Left renal pelvis (tissue), 4 donors: ENCODE data around the gene TTL. TPM values are rescaled to one million over a fixed set of nuclear protein-coding genes. Genes with fewer than 3 reads are reported as not detected.
"Not testable (repeated sequence)": the region's sequence is repeated elsewhere in the genome, so short reads cannot be mapped to it uniquely, and the experiment has no call there.

Experiments used
- DNase-seq, 4 donors: peaks; one replicate each; pipeline ENCODE4 v3.0.0-alpha.2; 2013; ENCODE audit warnings: low read depth in 4 of 4, low spot score in 3 of 4
- polyA plus RNA-seq, 4 donors: library from polyadenylated mRNA; unstranded; fragments of 120-200 nt; gene quantifications; one replicate each; pipeline ENCODE4 v1.2.1, GENCODE V29; 2013; ENCODE audit not compliant: insufficient read length in 4 of 4

TTL gene
- polyA plus RNA-seq, 4 donors, result 38.7 to 44.6 (median 39.1) TPM

DNA sequence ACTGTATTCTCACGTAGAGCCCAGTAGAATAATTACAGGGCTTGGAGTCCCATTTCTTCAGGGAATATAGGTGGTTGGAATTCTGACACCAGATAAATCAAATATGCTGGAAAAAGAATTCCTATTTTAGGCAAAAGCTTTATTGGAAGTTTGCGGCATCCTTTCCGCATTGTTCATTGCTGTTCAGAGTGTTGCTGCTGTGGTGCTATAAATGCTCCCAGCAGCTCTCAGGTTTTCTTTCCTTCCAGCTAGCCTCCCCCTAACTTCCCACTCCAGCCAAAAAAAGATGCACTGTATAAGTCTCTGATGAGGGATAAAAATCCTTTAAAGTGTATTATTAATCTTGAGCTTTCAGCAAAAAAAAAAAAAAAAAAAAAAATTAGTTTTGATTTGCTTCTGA is 34.8 kb downstream of the TTL start:
- DNase-seq, result no peak

DNA sequence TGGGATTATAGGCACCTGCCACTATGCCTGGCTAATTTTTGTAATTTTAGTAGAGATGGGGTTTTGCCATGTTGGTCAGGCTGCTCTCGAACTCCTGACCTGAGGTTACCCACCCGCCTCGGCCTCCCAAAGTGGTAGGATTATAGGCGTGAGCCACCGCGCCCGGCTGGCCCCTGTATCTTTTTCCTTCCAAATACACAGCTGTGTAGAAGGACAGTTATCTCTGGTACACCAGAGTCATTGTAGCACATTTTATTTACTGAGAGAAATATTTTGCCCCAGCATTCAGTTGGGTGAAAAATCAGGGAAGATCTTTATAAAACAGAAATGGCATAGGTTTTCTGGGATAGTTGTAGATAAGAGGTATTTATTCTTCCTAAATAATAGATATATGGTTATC is 36.9 kb downstream of the TTL start:
- no peak for DNase-seq

DNA sequence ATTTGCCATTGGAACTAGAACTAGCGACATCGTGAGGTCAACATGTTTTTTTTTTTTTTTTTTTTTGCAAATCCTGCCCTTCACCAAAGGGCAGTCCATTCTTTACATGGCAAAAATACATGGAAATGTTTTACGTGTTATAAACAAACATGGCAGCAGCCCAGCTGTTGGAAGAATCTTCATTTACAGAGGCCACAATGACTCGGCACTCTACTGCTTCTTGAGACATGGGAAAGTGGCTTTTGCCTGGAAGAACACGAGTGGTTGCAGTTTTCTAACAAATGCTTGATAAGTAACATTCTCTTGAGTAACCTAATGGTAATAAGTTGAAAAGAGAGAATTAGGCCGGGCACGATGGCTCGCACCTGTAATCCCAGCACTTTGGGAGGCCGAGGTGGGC is 37.5 kb downstream of the TTL start:
- no peak for DNase-seq

DNA sequence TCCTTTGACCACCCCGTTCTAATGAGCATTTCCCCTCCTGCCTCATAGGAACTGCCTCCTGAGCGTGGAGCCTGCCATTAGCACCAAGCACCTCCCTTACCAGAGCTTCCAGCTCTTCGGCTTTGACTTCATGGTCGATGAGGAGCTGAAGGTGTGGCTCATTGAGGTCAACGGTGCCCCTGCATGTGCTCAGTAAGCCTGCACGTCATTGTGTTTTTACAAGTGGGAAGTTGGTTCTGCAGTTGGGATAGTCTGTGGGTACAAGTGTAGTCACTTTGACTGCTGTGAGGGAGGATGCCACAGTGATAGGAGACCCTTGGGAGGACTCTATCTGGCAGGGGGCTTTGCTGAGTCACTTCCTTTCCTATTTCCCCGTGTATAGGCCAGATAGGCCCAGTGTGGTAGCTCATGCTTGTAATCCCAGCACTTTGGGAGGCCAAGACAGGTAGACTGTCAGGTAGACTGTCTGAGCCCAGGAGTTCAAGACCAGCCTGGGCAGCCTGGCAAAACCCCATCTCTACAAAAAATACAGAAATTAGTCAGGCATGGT is 38.4 kb downstream of the TTL start:
- no peak for DNase-seq

DNA sequence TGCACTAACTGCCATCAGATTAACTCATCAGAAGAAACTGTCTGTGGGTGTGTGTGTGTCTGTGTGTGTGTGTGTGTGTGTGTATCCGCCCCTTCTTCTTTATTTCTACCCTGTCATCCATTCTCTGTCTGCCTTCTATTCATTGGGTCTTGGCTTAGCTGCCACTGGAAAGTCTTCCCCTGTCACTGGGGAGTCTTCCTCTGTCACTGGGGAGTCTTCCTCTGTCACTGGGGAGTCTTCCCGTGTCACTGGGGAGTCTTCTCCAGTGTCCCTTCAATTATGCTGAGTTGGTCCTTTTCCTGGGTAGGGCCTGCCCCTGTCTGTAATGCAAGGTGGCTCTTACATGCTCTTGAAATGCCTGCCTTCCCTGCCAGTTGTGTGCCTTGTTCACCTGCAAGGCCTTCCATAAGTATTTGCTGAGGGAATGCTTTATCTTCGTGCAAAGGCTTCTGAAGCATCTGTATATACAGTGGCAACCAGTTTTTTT is 41.4 kb downstream of the TTL start:
- no peak for DNase-seq

DNA sequence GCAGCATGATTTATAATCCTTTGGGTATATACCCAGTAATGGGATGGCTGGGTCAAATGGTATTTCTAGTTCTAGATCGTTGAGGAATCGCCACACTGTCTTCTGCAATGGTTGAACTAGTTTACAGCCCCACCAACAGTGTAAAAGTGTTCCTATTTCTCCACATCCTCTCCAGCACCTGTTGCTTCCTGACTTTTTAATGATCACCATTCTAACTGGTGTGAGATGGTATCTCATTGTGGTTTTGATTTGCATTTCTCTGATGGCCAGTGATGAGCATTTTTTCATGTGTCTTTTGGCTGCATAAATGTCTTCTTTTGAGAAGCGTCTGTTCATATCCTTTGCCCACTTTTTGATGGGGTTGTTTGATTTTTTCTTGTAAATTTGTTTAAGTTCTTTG is 42.3 kb downstream of the TTL start:
- not testable (repeated sequence) for DNase-seq

DNA sequence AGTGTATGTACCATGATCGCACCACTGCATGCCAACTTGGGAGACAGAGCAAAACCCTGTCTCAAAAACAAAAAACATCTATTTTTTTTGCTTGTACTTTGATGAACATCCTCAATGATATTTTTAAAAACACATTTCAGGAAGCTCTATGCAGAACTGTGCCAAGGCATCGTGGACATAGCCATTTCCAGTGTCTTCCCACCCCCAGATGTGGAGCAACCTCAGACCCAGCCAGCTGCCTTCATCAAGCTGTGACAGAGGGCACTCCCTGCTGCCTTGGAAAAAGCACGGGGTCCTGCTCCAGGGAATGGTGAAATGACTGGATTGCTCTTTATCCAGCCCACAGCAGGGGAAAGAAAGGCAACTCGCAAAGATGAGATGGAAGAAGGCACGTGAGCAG is 46.6 kb downstream of the TTL start:
- no peak for DNase-seq

DNA sequence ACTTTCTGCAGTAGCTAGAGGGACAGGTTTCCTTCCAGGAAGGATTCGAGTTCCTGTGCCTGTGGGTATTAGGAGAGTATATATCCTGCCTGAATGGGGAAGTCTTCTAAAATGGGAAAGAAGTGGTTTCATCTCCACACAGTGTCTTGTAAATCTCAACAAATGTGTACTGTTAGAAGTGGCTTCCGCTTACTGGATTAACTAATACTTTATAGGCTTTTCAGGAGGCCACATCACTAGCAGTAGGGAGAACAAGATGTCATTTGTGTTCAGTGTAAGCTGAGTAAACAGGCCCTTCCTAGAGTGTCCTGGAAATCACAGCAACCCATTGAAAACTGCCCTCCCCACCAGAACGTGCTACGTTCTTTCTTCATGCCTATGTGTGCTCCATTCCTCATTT is 47.8 kb downstream of the TTL start:
- DNase-seq, result no peak

DNA sequence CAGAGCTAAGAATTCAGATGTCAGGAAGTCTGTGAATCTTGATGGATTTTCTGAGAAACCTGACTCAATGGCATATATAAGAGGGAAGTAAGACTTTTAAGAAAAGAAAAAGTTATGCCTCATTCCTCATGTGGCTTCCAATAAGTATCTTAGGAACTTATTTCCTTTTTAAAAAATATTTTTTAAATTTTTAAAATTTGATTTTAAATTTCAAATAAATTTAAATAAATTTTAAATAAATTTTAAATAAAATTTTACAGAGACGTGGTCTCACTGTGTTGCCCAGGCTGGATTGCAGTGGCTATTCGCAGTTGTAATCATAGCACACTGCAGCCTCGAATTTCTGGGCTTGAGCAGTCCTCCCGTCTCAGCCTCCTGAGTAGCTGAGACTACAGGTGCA is 48.8 kb downstream of the TTL start:
- DNase-seq, result no peak

DNA sequence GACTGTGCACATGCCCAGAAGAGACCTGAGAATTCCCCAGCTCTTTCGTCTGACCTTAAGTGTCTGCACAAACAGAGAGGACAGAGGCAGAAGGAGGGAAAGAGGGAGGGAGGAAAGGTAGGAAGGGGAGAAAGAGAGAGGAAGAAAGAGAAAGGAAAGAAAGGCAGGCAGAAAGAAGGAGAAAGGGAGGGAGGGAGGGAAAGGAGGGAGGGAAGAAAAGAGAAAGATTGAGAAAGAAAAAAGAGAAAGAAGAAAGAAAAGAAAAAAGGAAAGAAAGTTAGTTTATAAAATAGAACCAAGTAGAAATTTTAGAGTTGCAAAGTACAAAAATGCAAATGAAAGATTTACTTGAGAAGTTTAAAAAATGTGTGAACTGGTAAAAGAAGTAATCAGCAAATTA is 52.9 kb downstream of the TTL start:
- no peak for DNase-seq

DNA sequence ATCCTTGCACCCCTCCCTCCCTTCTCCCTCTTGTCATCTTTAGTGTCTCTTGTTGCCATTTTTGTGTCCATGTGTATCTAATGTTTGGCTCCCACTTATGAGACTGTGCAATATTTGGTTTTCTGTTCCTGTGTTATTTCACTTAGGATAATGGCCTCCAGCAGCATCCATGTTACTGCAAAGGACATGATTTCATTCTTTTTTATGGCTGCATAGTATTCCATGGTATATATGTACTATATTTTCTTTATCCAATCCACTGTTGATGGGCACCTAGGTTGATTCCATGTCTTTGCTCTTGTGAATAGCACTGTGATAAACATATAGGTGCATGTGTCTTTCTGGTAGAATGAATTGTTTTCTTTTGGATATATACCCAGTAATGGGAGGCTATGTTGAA is 54.7 kb downstream of the TTL start:
- not testable (repeated sequence) for DNase-seq

DNA sequence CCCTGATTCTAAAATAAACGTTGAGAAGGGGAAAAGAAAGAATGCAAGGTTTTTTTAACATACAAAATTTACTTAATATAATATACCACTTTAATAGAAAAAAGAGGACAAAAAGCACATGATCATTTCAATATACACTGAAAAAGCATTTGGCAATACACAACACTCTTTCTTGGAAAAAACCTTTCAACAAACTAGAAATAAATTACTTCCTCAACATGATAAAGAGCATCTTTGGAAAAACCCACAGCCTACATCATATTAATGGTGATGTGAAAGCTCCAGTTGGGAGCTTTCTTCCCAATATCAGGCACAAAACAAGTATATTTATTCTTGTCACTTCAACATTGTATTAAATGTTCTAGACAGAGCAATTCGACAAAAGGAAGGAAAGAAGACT is 57.4 kb downstream of the TTL start:
- no peak for DNase-seq

DNA sequence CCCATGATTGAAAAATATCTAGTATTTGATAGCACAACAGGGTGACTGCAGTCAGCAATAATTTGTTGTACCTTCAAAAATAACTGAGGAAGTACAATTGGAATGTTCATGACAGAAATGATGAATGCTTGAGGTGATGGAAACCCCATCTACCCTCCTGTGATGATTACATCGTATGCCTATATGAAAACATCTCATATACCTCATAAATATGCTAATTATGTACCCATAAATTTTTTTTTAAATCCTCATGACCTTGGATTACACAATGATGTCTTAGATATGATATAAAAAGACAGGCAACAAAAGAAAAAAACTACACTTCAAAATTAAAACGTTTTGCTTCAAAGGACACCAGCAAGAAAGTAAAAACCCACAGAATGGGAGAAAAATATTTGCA is 59.0 kb downstream of the TTL start:
- DNase-seq, result no peak

DNA sequence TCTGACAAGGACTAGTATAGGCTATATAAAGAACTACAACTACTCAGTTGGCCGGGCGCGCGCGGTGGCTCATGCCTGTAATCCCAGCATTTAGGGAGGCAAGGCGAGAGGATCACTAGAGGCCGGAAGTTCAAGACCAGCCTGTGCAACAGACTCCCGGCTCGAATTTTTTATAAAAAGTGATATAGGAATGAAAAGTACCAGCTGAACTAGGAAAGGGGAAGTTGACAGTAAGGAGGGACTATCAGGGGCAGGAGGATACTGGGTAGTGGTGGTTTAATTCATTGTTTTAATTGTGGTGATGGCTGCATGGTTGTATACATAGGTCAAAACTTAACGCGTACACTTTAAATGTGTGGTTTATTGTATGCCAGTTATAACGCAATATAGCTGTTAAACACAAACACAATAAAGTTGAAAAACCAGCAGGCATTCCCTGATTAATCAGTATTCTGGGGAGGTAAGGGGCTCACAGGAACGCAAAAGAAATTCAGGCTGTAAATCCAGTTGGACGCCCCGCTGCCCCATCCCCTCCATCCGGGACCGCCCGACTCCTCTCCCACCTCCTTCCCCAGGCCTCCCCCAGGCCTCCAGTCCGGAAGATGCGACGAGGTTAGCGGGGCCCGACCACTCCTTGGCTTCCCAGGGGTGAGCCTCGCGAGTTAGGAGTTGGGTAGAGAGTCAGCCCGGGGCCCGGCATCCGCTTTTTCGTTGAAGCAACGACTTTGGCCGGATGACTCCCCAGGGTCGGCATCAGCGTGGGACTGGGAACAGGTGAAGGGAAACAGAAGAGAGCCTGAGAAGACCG is 59.6 kb downstream of the TTL start:
- DNase-seq, result peak in 3 of 4 donors; percentile 59 to 68 (median 65)

DNA sequence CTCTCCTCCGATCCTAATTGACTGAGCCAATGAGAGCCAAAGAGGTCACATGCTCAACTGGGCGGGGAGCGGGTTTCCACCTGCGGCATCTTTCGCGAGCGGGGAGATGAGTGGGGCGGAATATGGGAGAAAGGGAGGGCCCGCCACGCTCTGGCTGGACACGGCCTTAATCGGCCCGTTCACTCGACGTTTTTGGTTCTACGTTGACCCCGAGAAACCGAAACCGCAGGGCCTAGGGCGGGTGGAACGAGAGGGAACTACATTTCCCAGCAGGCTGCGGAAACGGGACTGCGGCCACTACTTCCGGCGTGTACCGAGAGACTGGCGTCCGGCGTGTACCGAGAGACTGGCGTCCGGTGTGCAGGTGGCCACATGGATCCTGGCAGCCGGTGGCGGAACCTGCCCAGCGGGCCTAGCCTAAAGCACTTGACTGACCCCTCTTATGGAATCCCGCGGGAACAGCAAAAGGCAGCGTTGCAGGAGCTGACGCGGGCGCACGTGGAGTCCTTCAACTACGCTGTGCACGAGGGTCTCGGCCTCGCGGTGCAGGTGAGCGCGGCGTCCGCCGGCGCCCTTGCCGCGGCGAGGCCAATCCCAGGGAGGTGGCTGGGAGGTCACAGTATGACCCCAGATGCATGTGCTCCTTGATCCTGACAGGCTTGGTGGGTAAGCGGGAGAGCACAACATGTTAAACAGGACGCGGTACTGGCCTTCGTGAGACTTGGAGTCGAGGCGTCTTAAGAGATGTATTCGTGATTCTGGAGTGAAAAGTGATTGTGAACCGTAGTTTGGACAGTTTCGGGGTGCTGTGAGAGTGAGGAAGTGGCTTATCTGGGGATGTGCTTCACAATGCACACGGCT is 60.4 kb downstream of the TTL start, which contains the start of gene POLR1B:
Gene POLR1B (plus strand): TSS at position 343 of the 861 bp plus-strand sequence. CDS start 30 bp downstream, at position 373.
- peak; percentile 72 to 78 (median 75) for DNase-seq

DNA sequence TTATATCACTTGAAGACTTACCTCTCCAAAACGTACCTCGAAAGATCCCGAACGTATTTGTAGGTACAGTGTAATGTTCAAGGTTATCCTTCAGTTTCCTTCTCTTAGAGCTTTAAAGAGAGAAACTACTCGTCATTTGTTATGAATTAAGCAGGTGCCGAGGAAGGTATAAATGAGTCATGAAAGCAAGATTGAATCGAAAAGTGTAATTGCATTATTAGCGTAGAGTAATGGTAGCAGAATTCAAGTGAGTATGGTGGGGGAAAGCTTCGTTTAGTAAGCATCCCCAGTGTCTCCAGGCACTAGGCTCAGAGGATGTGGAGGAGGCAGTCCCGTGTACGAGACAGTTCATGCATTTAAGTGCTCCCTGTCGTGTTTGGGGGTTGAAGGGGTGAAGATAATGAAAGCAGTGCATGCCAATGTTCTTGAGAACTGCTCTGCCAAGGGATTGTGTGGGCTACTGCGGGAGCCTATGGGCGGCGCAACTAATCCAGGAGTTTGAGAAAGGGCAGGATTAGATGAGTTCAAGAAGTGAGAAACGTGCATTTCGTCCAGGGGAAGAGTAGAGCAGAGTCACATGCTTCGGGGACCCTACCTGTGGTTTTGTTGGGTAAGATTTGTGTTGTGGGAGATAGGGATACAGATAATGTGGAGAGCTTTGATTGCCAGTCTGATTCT is 61.2 kb downstream of the TTL start:
- DNase-seq, result no peak

DNA sequence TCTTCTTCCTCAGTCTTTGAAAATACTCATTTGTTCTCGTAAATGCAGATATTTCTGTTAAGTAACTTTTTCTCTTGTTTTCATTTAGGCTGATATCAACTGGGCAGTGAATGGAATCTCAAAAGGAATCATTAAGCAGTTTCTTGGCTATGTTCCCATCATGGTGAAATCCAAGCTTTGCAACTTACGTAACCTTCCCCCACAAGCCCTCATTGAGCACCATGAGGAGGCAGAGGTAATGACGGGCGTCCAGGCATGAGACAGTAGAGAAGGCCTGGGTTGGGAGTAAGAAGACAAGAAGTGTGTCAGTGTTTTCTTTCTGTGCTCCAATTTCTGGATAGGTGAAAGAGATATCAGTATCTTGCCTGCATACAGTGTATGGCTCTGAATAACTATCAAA is 65.4 kb downstream of the TTL start:
- DNase-seq, result peak in 1 of 4 donors; percentile 8

DNA sequence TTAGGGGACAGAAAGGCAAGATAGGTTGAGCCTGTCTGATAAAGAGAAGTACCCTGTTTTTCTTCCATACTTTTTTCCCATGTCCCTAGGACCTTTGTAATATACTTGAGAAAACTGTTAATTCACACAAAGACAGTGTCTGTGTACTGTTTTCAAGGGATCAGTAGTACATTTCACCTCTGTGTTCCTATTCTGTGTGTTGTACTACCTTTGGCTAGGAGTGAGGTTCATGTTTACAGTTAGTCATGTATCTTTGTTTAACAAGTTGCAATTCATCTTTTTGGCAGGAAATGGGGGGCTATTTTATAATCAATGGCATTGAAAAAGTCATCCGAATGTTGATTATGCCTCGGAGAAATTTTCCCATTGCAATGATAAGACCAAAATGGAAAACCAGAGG is 67.0 kb downstream of the TTL start:
- DNase-seq, result no peak

DNA sequence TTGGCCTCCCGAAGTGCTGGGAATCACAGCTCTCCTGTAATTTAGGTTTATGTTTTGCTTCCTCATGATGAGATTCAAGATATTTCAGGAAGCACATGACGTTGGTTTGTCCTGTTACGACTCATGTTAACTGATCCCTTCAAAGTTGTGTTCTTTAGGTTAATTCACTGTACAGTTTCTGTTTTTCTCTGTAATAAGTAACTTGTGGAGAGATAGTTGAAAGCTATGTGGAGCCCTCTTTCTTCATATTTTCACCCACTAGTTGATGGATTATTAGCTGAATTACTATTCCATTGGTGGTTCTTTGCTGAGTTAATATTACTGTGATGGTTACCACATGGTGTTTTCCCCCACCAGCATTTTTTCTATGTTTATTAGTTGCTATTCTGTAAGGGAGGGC is 84.1 kb downstream of the TTL start:
- no peak for DNase-seq

DNA sequence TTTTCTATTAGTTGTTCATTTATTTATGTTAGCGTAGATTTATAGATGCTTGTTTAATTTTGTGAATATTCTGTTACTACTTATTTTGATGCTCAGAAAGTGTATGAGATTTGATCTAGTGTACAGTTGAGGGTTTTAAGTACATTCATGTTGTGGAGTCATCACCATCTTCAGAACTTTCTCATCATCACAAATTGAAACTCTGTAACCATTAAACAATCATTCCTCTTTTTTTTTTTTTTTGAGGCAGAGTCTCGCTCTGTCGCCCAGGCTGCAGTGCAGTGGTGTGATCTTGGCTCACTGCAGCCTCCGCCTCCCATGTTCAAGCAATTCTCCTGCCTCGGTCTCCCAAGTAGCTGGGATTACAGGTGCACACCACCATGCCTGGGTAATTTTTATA is 84.6 kb downstream of the TTL start:
- DNase-seq, result not testable (repeated sequence)

DNA sequence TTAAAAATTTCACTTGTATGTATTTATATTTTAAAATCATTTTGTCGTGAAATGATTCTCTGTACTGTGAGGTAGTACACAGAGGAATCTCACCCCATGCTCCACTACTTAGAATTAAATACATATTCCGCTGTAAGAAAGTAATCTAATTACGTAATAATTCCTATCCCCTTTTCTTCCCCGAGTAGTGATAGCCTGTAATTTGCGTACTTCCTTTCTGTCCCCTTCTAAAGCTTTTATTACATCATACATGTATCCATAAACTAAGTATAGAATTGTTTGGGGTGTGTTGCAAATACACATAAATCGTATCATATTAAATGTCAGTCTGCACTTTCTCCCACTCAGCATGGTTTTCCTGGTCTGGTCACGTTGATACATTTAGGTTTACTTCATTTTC is 90.0 kb downstream of the TTL start:
- DNase-seq, result no peak
